ENCODE results near the gene ANGPTL4. TPM values are rescaled to one million over a fixed set of nuclear protein-coding genes. Genes with fewer than 3 reads are reported as not detected.

Gene ANGPTL4
- total RNA-seq, 4 donors from 2014 or later, result 150 to 237 (median 190) TPM

GRCh38 chr19:8333767-8334457 is 30.0 kb upstream of the ANGPTL4 start:
- TF ChIP-seq CTCF (IDR thresholded peaks at IDR 0.05; ENCODE audit: low read depth), result no peak

GRCh38 chr19:8334458-8335342 is 29.3 kb upstream of the ANGPTL4 start:
- TF ChIP-seq CTCF (IDR thresholded peaks at IDR 0.05; ENCODE audit: low read depth), result no peak

GRCh38 chr19:8335343-8336071 is 28.4 kb upstream of the ANGPTL4 start:
- TF ChIP-seq CTCF (IDR thresholded peaks at IDR 0.05; ENCODE audit: low read depth), result no peak

- no peak for TF ChIP-seq CTCF (IDR thresholded peaks at IDR 0.05; ENCODE audit: low read depth)
Measured at GRCh38 chr19:8336072-8336569, 27.8 kb upstream of the ANGPTL4 start.

- TF ChIP-seq CTCF (IDR thresholded peaks at IDR 0.05; ENCODE audit: low read depth), result no peak
Measured at GRCh38 chr19:8336660-8337059, 27.3 kb upstream of the ANGPTL4 start.

GRCh38 chr19:8337728-8338127 is 26.2 kb upstream of the ANGPTL4 start:
- no peak for TF ChIP-seq CTCF (IDR thresholded peaks at IDR 0.05; ENCODE audit: low read depth)

Data from subcutaneous adipose tissue (tissue), 4 donors.